A549 (cell line): Measurements from ENCODE around the gene DOK1.

Experiments
- CTCF ChIP-seq: fragments of >200 bp; sonication (Bioruptor Twin); formaldehyde crosslinking; IDR thresholded peaks from 3 replicates; pipeline ENCODE4 v1.5.1; 2016
- MAZ ChIP-seq: fragments of 150-350 bp; IDR thresholded peaks from 2 replicates; pipeline ENCODE4 v1.6.1; 2014; ENCODE audit warnings: antibody characterized with exemption, low read depth, low read length, borderline replicate concordance
- REST ChIP-seq: fragments of 200-600 bp; sonication (generic); IDR thresholded peaks from 2 replicates; pipeline ENCODE4 v1.6.1; 2016; ENCODE audit warnings: antibody characterized with exemption, mild to moderate bottlenecking, moderate library complexity

GRCh38 chr2:74530239-74531187 is 24.0 kb upstream of the DOK1 start:
- TF ChIP-seq CTCF = no peak
- TF ChIP-seq REST = no peak
- TF ChIP-seq MAZ = no peak
